GM12892 (cell line): Measurements from ENCODE around the gene TMEM131.
"Not testable (repeated sequence)": the region's sequence is repeated elsewhere in the genome, so short reads cannot be mapped to it uniquely, and the experiment has no call there.

Experiments
- DNase-seq: peaks from one replicate; pipeline ENCODE4 v3.0.0; 2011; ENCODE audit not compliant: insufficient read length
- FAIRE-seq: peaks from 2 replicates; lab custom pipeline; 2011; peaks lifted over from hg19 to GRCh38; lab: Jason Lieb, UNC
- POLR2A ChIP-seq: IDR thresholded peaks from 2 replicates; pipeline ENCODE4 v1.6.1; 2011; ENCODE audit warnings: low read depth, low read length, control low read depth
- POLR2AphosphoS5 ChIP-seq: IDR thresholded peaks from 2 replicates; pipeline ENCODE4 v1.6.1; 2011; ENCODE audit warnings: low read depth, low read length, control low read depth
- TAF1 ChIP-seq: IDR thresholded peaks from 2 replicates; pipeline ENCODE4 v1.6.1; 2011; ENCODE audit warnings: low read depth, mild to moderate bottlenecking, control low read depth, low read length, borderline replicate concordance

Gene TMEM131

GRCh38 chr2:97963880-97964279 is 31.9 kb downstream of the TMEM131 start:
- DNase-seq (no peak), FAIRE-seq (no peak)
- no peak for TF ChIP-seq TAF1
- no peak for TF ChIP-seq POLR2AphosphoS5
- TF ChIP-seq POLR2A, result no peak

GRCh38 chr2:97963079-97963406 is 32.7 kb downstream of the TMEM131 start:
- no peak for DNase-seq
- TF ChIP-seq TAF1, result no peak
- no peak for FAIRE-seq

- DNase-seq (no peak), FAIRE-seq (no peak)
- TF ChIP-seq TAF1, result no peak
- TF ChIP-seq POLR2AphosphoS5, result no peak
- TF ChIP-seq POLR2A, result no peak
Measured at GRCh38 chr2:97961534-97961933, 34.2 kb downstream of the TMEM131 start.

- DNase-seq (no peak), FAIRE-seq (peak; percentile 67)
- TF ChIP-seq POLR2AphosphoS5 (no peak), POLR2A (no peak), TAF1 (no peak)
Measured at GRCh38 chr2:97958184-97958583, 37.6 kb downstream of the TMEM131 start.

- DNase-seq, result no peak
- TF ChIP-seq POLR2A (no peak), POLR2AphosphoS5 (no peak), TAF1 (no peak)
- peak; percentile 80 for FAIRE-seq
Measured at GRCh38 chr2:97957432-97958183, 38.1 kb downstream of the TMEM131 start.

- not testable (repeated sequence) for FAIRE-seq
Measured at GRCh38 chr2:97956753-97957152, 39.0 kb downstream of the TMEM131 start.

GRCh38 chr2:97953853-97954252 is 41.9 kb downstream of the TMEM131 start:
- no peak for FAIRE-seq
- TF ChIP-seq POLR2A, result no peak
- no peak for TF ChIP-seq POLR2AphosphoS5
- TF ChIP-seq TAF1, result no peak
- no peak for DNase-seq

More at GRCh38 chr2:97956753-97957152, 39.0 kb downstream of the TMEM131 start:
- DNase-seq, result not testable (repeated sequence)

- FAIRE-seq (peak; percentile 66), DNase-seq (no peak)
- TF ChIP-seq TAF1 (no peak), POLR2A (no peak), POLR2AphosphoS5 (no peak)
Measured at GRCh38 chr2:97952357-97952756, 43.4 kb downstream of the TMEM131 start.

GRCh38 chr2:97951155-97951680 is 44.5 kb downstream of the TMEM131 start:
- peak; percentile 70 for FAIRE-seq
- no peak for DNase-seq
- TF ChIP-seq POLR2AphosphoS5, result no peak

- TF ChIP-seq POLR2AphosphoS5 (no peak), TAF1 (no peak), POLR2A (no peak)
- DNase-seq (no peak), FAIRE-seq (no peak)
Measured at GRCh38 chr2:97950329-97951154, 45.2 kb downstream of the TMEM131 start.

GRCh38 chr2:97948926-97949325 is 46.8 kb downstream of the TMEM131 start:
- FAIRE-seq (peak; percentile 36), DNase-seq (no peak)
- no peak for TF ChIP-seq POLR2A
- no peak for TF ChIP-seq TAF1
- no peak for TF ChIP-seq POLR2AphosphoS5

GRCh38 chr2:97945791-97946190 is 50.0 kb downstream of the TMEM131 start:
- DNase-seq, result no peak
- no peak for FAIRE-seq
- TF ChIP-seq POLR2AphosphoS5 (no peak), POLR2A (no peak), TAF1 (no peak)
